ENCODE results near the gene GNL1.

The GNL1 gene

DNA sequence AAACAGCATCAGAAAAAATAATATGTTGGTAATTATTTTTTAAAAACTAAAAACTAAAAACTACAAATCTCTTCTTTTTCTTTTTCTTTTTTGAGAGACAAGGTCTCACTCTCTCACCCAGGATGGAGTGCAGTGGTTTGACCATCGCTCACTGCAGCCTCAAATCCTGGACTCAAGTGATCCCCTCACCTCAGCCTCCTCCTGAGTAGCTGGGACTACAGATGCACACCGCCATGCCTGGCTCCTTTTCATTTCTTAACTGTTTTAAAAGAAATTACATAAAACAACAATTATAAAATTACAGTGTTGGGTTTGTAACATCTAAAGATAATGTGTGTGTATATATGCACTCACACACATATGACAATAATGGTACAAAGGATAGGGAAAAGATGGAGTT is 42.8 kb downstream of the GNL1 start:
- H3K4me1 ChIP-seq = peaks cover 0 to 3% (median 0%) of the 10 kb centered on the region in 4 donors
- intact Hi-C loops (cut with DNase I; ENCODE audit: low total_unique reads) = no loop called here
- no peak overlapping the region for H3K27ac ChIP-seq
- H3K36me3 ChIP-seq = no peaks in the 10 kb centered on the region
- H3K4me3 ChIP-seq = no peak overlapping the region
- no peaks in the 10 kb centered on the region for H3K9me3 ChIP-seq
- DNase-seq = no peak
- no peaks in the 10 kb centered on the region for H3K27me3 ChIP-seq
- TF ChIP-seq, protein P1, sequence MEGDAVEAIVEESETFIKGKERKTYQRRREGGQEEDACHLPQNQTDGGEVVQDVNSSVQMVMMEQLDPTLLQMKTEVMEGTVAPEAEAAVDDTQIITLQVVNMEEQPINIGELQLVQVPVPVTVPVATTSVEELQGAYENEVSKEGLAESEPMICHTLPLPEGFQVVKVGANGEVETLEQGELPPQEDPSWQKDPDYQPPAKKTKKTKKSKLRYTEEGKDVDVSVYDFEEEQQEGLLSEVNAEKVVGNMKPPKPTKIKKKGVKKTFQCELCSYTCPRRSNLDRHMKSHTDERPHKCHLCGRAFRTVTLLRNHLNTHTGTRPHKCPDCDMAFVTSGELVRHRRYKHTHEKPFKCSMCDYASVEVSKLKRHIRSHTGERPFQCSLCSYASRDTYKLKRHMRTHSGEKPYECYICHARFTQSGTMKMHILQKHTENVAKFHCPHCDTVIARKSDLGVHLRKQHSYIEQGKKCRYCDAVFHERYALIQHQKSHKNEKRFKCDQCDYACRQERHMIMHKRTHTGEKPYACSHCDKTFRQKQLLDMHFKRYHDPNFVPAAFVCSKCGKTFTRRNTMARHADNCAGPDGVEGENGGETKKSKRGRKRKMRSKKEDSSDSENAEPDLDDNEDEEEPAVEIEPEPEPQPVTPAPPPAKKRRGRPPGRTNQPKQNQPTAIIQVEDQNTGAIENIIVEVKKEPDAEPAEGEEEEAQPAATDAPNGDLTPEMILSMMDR (IDR thresholded peaks at IDR 0.05) = no peak

DNA sequence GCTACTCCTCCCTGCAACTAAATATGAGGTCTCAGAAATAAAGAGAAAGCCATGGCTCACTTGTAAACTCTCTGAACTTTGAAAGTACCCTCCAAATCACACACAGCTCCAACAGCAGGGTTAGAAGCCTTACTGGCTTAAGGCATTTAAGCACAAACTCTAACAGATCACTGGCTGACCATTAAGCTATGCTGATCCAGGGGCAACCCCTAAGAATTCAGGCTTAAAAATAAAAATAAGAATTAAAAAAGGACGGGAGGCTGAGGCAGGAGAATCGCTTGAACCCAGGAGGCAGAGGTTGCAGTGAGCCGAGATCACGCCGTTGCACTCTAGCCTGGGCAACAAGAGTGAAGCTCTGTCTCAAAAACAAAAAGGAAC is 45.1 kb downstream of the GNL1 start:
- no peak for DNase-seq
- TF ChIP-seq, protein P1 (IDR thresholded peaks at IDR 0.05) = no peak
- no peak overlapping the region for H3K4me3 ChIP-seq
- no peaks in the 10 kb centered on the region for H3K36me3 ChIP-seq
- H3K9me3 ChIP-seq = no peaks in the 10 kb centered on the region
- intact Hi-C loops (cut with DNase I; ENCODE audit: low total_unique reads) = no loop called here
- peaks cover 0 to 3% (median 0%) of the 10 kb centered on the region in 4 donors for H3K4me1 ChIP-seq
- no peak overlapping the region for H3K27ac ChIP-seq
- H3K27me3 ChIP-seq = peaks cover 0 to 3% of the 10 kb centered on the region in 2 donors

DNA sequence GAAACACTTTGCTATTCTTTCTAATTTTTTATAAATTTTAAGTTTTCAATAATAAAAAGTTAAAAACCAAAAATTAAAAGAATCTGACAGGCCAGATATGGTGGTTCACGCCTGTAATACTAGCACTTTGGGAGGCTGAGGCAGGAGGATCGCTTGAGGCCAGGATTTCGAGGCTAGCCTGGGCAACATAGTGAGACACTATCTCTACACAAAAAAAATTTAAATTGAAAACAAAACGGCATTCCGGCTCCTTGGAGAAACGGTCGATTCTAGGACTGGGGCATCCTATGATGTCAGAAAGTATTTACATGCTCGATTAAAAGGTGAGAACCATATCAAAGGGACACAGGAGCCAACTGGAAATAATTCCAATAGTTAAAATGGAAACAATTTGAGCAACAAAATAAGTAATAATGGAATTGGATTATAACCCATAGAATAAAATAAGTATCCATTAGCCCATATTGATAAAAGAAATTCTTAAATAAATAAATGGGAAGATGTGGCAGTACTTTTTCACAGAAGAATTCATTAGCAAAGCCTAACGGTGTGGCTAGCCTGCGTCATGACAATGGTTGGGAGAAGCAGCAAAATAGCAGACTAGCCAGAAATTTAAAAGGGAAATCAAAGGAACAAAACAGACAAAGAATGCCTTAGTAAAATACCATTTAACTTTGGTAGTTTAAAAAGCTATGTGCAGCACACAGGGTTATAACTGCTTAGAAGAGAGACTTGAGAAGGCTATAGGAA is 45.7 kb downstream of the GNL1 start:
- DNase-seq = no peak
- H3K4me3 ChIP-seq = no peak overlapping the region
- H3K27me3 ChIP-seq = peaks cover 0 to 5% of the 10 kb centered on the region in 2 donors
- TF ChIP-seq, protein P1 (IDR thresholded peaks at IDR 0.05) = no peak
- H3K36me3 ChIP-seq = no peaks in the 10 kb centered on the region
- H3K9me3 ChIP-seq = no peaks in the 10 kb centered on the region
- H3K27ac ChIP-seq = no peak overlapping the region
- no peaks in the 10 kb centered on the region for H3K4me1 ChIP-seq
- intact Hi-C loops (cut with DNase I; ENCODE audit: low total_unique reads) = no loop called here

DNA sequence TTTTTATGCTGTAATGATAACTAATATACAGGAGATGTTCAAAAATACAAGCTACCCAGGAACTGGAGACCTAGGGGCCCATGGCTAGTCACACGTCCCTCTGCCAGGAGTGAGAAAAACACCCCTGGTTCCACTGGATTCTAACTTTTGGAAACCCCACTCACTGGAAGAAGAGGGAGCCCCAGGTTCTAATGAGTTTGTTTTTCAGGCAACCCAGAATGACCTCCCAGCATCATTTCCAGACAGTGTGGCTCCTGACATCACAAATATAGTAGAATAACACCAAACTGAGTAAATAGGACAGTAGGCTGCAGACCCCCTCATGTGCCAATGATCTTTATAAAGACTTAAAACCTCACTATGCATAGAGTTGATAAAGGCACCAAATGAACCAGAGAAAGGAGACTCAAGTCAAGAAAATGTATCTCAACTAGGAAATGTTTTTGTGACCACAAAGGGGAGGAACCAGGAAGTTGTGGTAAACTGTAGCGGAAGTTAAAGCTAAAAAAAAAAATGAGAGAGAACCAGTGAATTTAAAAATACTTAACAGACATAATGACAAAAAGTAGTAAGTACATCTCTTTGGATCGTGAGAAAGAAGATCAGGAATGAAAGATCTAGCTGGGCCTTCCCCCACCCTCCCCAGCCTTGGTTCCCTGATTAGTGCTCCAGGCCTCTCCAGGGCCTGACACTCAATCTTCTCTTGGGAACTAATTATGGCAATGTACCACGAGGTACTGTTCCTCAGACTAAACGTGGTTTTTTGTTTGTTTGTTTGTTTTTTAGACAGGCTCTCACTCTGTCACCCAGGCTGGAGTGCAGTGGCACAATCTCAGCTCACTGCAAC is 47.2 kb downstream of the GNL1 start:
- DNase-seq = no peak

More for the DNA sequence above, 47.2 kb downstream of the GNL1 start:
- intact Hi-C loops (cut with DNase I; ENCODE audit: low total_unique reads) = no loop called here
- Histone ChIP-seq H3K4me1 (no peaks in the 10 kb centered on the region), H3K4me3 (no peak overlapping the region), H3K36me3 (no peaks in the 10 kb centered on the region), H3K9me3 (no peaks in the 10 kb centered on the region), H3K27ac (no peak overlapping the region), H3K27me3 (peaks cover 0 to 5% of the 10 kb centered on the region in 2 donors)
- TF ChIP-seq, protein P1 (IDR thresholded peaks at IDR 0.05) = no peak
